Adrenal gland (tissue), 5 donors: Measurements from ENCODE around the gene ANKRD6.

Source experiments
- CTCF ChIP-seq, 6 experiments: fragments of 450-650 bp in 4 of 6; fragments of 200-600 bp in 2 of 6; sonication (generic) in 1 of 6; IDR thresholded peaks; 1 replicate in 5 of 6; 2 replicates in 1 of 6; pipeline versions ENCODE4 v1.5.1 to v1.8.0; 2016 to 2021; ENCODE audit warnings: antibody characterized with exemption in 6 of 6, mild to moderate bottlenecking in 2 of 6, moderate library complexity in 1 of 6
- POLR2A ChIP-seq, 2 donors: fragments of 450-650 bp; IDR thresholded peaks; one replicate each; pipeline ENCODE4 v1.6.1; 2017; ENCODE audit warnings: antibody characterized with exemption in 2 of 2, mild to moderate bottlenecking in 2 of 2, moderate library complexity in 1 of 2
- donor health status: DM: no; HTN: no; CAD: no.

GRCh38 chr6:89590133-89590532, 157.2 kb downstream of the ANKRD6 start:
- TF ChIP-seq POLR2A (IDR thresholded peaks at IDR 0.05) (no peak), CTCF (IDR thresholded peaks at IDR 0.05) (no peak)
